Trophoblast cell (in vitro differentiated cells and primary cell): Measurements from ENCODE around the gene RAD51B.

Experiments used
- DNase-seq, 2 donors: peaks; one replicate each; pipeline ENCODE4 v3.0.0-alpha.2; 2016
- H2AFZ ChIP-seq: 2 replicates; pipeline ENCODE4 v1.6.1; 2013; ENCODE audit warnings: low read length, moderate library complexity, mild to moderate bottlenecking; ENCODE audit not compliant: insufficient read depth, poor library complexity
- H2AK5ac ChIP-seq: 2 replicates; pipeline ENCODE4 v1.6.1; 2013; ENCODE audit warnings: mild to moderate bottlenecking, low read length
- H2BK120ac ChIP-seq: 2 replicates; pipeline ENCODE4 v1.6.1; 2013; ENCODE audit warnings: low read length, mild to moderate bottlenecking, moderate library complexity; ENCODE audit not compliant: insufficient read depth, poor library complexity
- H2BK12ac ChIP-seq: 2 replicates; pipeline ENCODE4 v1.6.1; 2013; ENCODE audit warnings: mild to moderate bottlenecking, low read length, moderate library complexity
- H2BK5ac ChIP-seq: 2 replicates; pipeline ENCODE4 v1.6.1; 2013; ENCODE audit warnings: low read length, low read depth, moderate library complexity, mild to moderate bottlenecking; ENCODE audit not compliant: poor library complexity
- H3K14ac ChIP-seq: 2 replicates; pipeline ENCODE4 v1.6.1; 2013; ENCODE audit warnings: mild to moderate bottlenecking, low read length
- H3K18ac ChIP-seq: 2 replicates; pipeline ENCODE4 v1.6.1; 2013; ENCODE audit warnings: mild to moderate bottlenecking, low read length
- H3K23ac ChIP-seq: 2 replicates; pipeline ENCODE4 v1.6.1; 2013; ENCODE audit warnings: low read length
- H3K27ac ChIP-seq: 2 replicates; pipeline ENCODE4 v1.5.1; 2013; ENCODE audit warnings: low read depth, mild to moderate bottlenecking, inconsistent platforms, low read length, moderate library complexity
- H3K27me3 ChIP-seq: 2 replicates; pipeline ENCODE4 v1.6.1; 2013; ENCODE audit warnings: inconsistent platforms, mild to moderate bottlenecking, low read length, moderate library complexity; ENCODE audit not compliant: insufficient read depth
- H3K36me3 ChIP-seq, 2 experiments: 1 replicate in 1 of 2; 2 replicates in 1 of 2; pipeline ENCODE4 v1.6.1; 2013; ENCODE audit warnings: low read length in 2 of 2, mild to moderate bottlenecking in 2 of 2, moderate library complexity in 1 of 2; ENCODE audit not compliant: insufficient read depth in 2 of 2, control insufficient read depth in 1 of 2
- H3K4ac ChIP-seq: 2 replicates; pipeline ENCODE4 v1.6.1; 2013; ENCODE audit warnings: low read depth, mild to moderate bottlenecking, low read length, moderate library complexity
- H3K4me1 ChIP-seq, 2 experiments: 1 replicate in 1 of 2; 2 replicates in 1 of 2; pipeline ENCODE4 v1.6.1; 2013; ENCODE audit warnings: low read length in 2 of 2, mild to moderate bottlenecking in 2 of 2, moderate library complexity in 1 of 2; ENCODE audit not compliant: insufficient read depth in 2 of 2, control insufficient read depth in 1 of 2
- H3K4me2 ChIP-seq: 2 replicates; pipeline ENCODE4 v1.6.1; 2013; ENCODE audit warnings: inconsistent platforms, mild to moderate bottlenecking, low read length, moderate library complexity
- H3K4me3 ChIP-seq: 2 replicates; pipeline ENCODE4 v1.5.1; 2013; ENCODE audit warnings: mild to moderate bottlenecking, low read depth, low read length, inconsistent platforms
- H3K79me1 ChIP-seq: one replicate; pipeline ENCODE4 v1.6.1; 2013; ENCODE audit warnings: low read length
- H3K79me2 ChIP-seq: 2 replicates; pipeline ENCODE4 v1.6.1; 2013; ENCODE audit warnings: low read length, mild to moderate bottlenecking; ENCODE audit not compliant: control insufficient read depth, insufficient read depth, poor library complexity
- H3K9ac ChIP-seq: 2 replicates; pipeline ENCODE4 v1.6.1; 2013; ENCODE audit warnings: mild to moderate bottlenecking, low read length
- H3K9me3 ChIP-seq: 2 replicates; pipeline ENCODE4 v1.6.1; 2013; ENCODE audit warnings: low read depth, mild to moderate bottlenecking, control low read depth, inconsistent platforms, low read length; ENCODE audit not compliant: insufficient read depth
- H4K12ac ChIP-seq: 2 replicates; pipeline ENCODE4 v1.6.1; 2013; ENCODE audit warnings: low read depth, mild to moderate bottlenecking, low read length, moderate library complexity
- H4K8ac ChIP-seq: 2 replicates; pipeline ENCODE4 v1.6.1; 2013; ENCODE audit warnings: low read depth, mild to moderate bottlenecking, low read length, moderate library complexity
- H4K91ac ChIP-seq: one replicate; pipeline ENCODE4 v1.6.1; 2013; ENCODE audit warnings: low read depth, mild to moderate bottlenecking, low read length, moderate library complexity
- WGBS: extraction: QIAGEN DNeasy Blood & Tissue Kit; methylation state at CpG from one replicate; pipeline ENCODE4 v1.1.7; 2013; ENCODE audit warnings: missing lambda C conversion rate; ENCODE audit not compliant: insufficient read length, insufficient coverage; ENCODE audit errors: extremely low coverage; 5-methylcytosine and 5-hydroxymethylcytosine counted together

Gene RAD51B

GRCh38 chr14:68571928-68572525 lies 752.4 kb downstream of the RAD51B start:
- peak overlapping the region; percentile 6 for H3K4ac ChIP-seq
- H3K9ac ChIP-seq, result no peak overlapping the region
- H2BK120ac ChIP-seq, result no peak overlapping the region
- H2AFZ ChIP-seq, result no peak overlapping the region
- H2BK5ac ChIP-seq, result no peak overlapping the region
- no peak overlapping the region for H3K27ac ChIP-seq
- H2AK5ac ChIP-seq, result peak overlapping the region; percentile 52
- H4K12ac ChIP-seq, result no peak overlapping the region
- peaks cover 37% of the 10 kb centered on the region for H3K79me1 ChIP-seq
- peaks cover 24 to 28% of the 10 kb centered on the region in 2 experiments for H3K4me1 ChIP-seq
- H3K9me3 ChIP-seq, result peaks cover 1% of the 10 kb centered on the region
- H3K18ac ChIP-seq, result no peak overlapping the region
- no peak overlapping the region for H4K8ac ChIP-seq
- H3K79me2 ChIP-seq, result no peaks in the 10 kb centered on the region
- H3K14ac ChIP-seq, result no peak overlapping the region
- H3K4me2 ChIP-seq, result no peak overlapping the region
- peak overlapping the region; percentile 77 for H2BK12ac ChIP-seq
- H3K27me3 ChIP-seq, result no peaks in the 10 kb centered on the region
- H3K23ac ChIP-seq, result no peak overlapping the region
- no peaks in the 10 kb centered on the region for H3K36me3 ChIP-seq
- peak overlapping the region; percentile 59 for H4K91ac ChIP-seq
- DNase-seq, result no peak
- H3K4me3 ChIP-seq, result no peak overlapping the region
- WGBS, result no CpG with 5 or more reads among the region's 10 CpGs

DNA sequence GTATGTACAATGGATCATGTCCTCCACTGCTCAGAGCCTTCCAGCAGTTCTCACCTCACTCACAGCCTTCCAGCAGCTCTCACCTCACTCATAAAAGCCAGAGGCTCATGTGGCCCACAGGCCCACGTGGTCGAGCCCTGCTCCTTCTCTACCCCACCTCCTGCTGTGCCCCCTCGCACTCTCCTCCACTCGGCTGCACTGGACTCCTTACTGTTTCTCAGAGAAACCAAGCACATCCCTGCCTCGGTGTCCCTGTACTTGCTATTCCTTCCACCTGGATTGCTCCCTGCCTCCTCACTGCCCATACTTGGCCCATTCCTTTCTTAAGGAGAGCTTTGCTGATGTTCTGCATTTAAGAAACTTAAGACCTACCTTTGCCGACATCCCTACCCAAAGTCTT lies 753.5 kb downstream of the RAD51B start:
- Histone ChIP-seq H3K4me3 (no peak overlapping the region), H2BK120ac (no peak overlapping the region), H4K91ac (peak overlapping the region; percentile 73), H4K8ac (no peak overlapping the region), H2AFZ (no peak overlapping the region), H3K79me2 (peaks cover 2% of the 10 kb centered on the region), H3K4ac (no peak overlapping the region), H3K4me2 (no peak overlapping the region), H3K18ac (peak overlapping the region; percentile 8), H3K36me3 (no peaks in the 10 kb centered on the region), H3K9me3 (peaks cover 1% of the 10 kb centered on the region), H2BK12ac (peak overlapping the region; percentile 61), H2BK5ac (no peak overlapping the region), H3K14ac (peak overlapping the region; percentile 19), H4K12ac (no peak overlapping the region), H3K27me3 (no peaks in the 10 kb centered on the region), H3K23ac (no peak overlapping the region), H3K4me1 (peaks cover 32 to 36% of the 10 kb centered on the region in 2 experiments), H2AK5ac (peak overlapping the region; percentile 66), H3K79me1 (peaks cover 44% of the 10 kb centered on the region), H3K9ac (no peak overlapping the region), H3K27ac (no peak overlapping the region)
- WGBS, result no CpG with 5 or more reads among the region's 6 CpGs
- no peak for DNase-seq

DNA sequence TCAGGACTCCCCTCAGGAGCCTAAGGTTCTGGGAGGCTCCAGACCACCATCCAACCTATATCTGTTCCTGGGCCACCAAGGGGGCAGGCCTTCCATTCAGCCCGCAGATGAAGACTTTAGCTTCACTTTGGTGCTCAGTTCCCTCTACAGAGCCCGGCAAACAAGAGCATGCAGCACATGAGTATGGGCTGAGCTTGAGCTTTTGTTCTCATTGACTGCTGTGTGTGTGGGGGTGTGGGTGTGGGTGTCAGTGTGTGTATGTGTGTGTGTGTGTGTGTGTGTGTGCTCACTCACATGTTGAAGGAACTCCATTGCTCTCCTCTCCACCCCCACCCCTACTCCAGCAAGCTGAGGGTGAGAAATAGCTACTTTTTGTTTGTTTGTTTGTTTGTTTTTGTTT lies 754.1 kb downstream of the RAD51B start:
- Histone ChIP-seq H3K14ac (peak overlapping the region; percentile 29), H4K8ac (no peak overlapping the region), H3K79me1 (peaks cover 47% of the 10 kb centered on the region), H2BK12ac (peak overlapping the region; percentile 55), H3K4me3 (no peak overlapping the region), H3K18ac (peak overlapping the region; percentile 6), H3K36me3 (no peaks in the 10 kb centered on the region), H4K12ac (no peak overlapping the region), H3K4me1 (peaks cover 32 to 40% of the 10 kb centered on the region in 2 experiments), H2BK120ac (peak overlapping the region; percentile 19), H3K9ac (no peak overlapping the region), H3K4me2 (no peak overlapping the region), H2AFZ (no peak overlapping the region), H3K79me2 (peaks cover 2% of the 10 kb centered on the region), H3K27me3 (no peaks in the 10 kb centered on the region), H3K27ac (no peak overlapping the region), H3K23ac (no peak overlapping the region), H2BK5ac (no peak overlapping the region), H3K9me3 (peaks cover 1% of the 10 kb centered on the region), H3K4ac (no peak overlapping the region), H4K91ac (peak overlapping the region; percentile 91), H2AK5ac (peak overlapping the region; percentile 55)
- no peak for DNase-seq
- no CpG with 5 or more reads among the region's 2 CpGs for whole genome bisulfite sequencing

GRCh38 chr14:68574461-68574860 lies 754.9 kb downstream of the RAD51B start:
- no peak overlapping the region for H3K27ac ChIP-seq
- H3K4me1 ChIP-seq, result peaks cover 30 to 41% of the 10 kb centered on the region in 2 experiments
- no peaks in the 10 kb centered on the region for H3K27me3 ChIP-seq
- peak overlapping the region; percentile 88 for H2BK120ac ChIP-seq
- no peak overlapping the region for H3K23ac ChIP-seq
- peaks cover 53% of the 10 kb centered on the region for H3K79me1 ChIP-seq
- no CpG with 5 or more reads among the region's 3 CpGs for WGBS
- H3K18ac ChIP-seq, result no peak overlapping the region
- no peaks in the 10 kb centered on the region for H3K36me3 ChIP-seq
- no peak for DNase-seq
- no peak overlapping the region for H3K4me3 ChIP-seq
- peaks cover 1% of the 10 kb centered on the region for H3K9me3 ChIP-seq
- H3K79me2 ChIP-seq, result peaks cover 2% of the 10 kb centered on the region
- no peak overlapping the region for H3K4me2 ChIP-seq
- no peak overlapping the region for H3K14ac ChIP-seq
- H2AFZ ChIP-seq, result no peak overlapping the region
- no peak overlapping the region for H3K9ac ChIP-seq
- no peak overlapping the region for H2BK5ac ChIP-seq
- H4K12ac ChIP-seq, result no peak overlapping the region
- H3K4ac ChIP-seq, result no peak overlapping the region
- peak overlapping the region; percentile 62 for H2BK12ac ChIP-seq
- no peak overlapping the region for H4K8ac ChIP-seq
- peak overlapping the region; percentile 91 for H4K91ac ChIP-seq
- peak overlapping the region; percentile 33 for H2AK5ac ChIP-seq
